ENCODE data around the gene TAS1R2.

Gene TAS1R2

DNA sequence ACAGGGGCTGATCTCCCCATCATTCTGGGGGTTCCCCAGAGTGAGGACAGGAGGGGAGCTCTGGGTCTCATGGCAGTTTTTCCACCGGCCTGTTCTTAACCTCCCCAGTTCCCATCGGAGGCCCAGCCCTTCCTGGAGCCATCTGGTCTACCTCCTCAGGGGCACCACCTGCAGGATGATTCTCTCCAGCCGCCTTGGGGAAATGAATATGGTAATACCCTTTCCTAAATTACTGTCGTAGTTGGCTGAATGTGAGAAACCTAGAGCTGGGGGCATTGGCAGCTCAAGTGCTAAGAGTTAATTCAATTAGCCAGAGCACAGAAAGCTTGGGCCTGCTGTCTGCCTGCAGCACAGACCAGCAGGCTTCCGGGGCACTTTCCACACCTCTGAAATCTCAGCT, 64.9 kb downstream of the TAS1R2 start:
- no peak overlapping the region for H3K27ac ChIP-seq
- no peak for TF ChIP-seq CTCF (conservative IDR thresholded peaks at IDR 0.05)
- TF ChIP-seq ZFX (IDR thresholded peaks at IDR 0.05), result no peak

DNA sequence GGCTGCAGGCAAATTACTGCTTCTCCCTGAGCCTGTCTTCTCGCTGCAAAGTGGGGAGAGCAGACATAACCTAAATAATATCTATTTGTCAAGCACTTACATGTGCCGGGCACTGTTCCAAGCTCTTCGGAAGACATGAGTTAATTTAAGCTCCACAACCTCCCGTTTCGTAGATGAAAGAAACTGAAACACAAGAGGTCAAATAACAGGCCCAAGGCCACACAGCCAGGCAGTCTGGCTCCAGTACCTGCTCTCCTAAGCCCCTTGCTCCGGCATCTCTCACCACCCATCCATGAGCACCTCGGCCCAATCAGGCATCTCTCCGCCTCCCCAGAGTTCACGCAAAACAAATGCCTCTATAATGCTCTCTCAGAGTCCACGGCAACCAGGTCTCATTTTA, 65.4 kb downstream of the TAS1R2 start:
- H3K27ac ChIP-seq, result no peak overlapping the region
- no peak for TF ChIP-seq CTCF (conservative IDR thresholded peaks at IDR 0.05)
- TF ChIP-seq ZFX (IDR thresholded peaks at IDR 0.05), result no peak

GRCh38 chr1:18793164-18793563, 66.3 kb downstream of the TAS1R2 start:
- TF ChIP-seq CTCF (conservative IDR thresholded peaks at IDR 0.05) (no peak), ZFX (IDR thresholded peaks at IDR 0.05) (no peak)
- H3K27ac ChIP-seq, result no peak overlapping the region

- TF ChIP-seq ZFX (IDR thresholded peaks at IDR 0.05) (no peak), CTCF (conservative IDR thresholded peaks at IDR 0.05) (no peak)
- H3K27ac ChIP-seq, result no peak overlapping the region
These were observed 66.7 kb downstream of the TAS1R2 start for GRCh38 chr1:18792747-18793146.

All from C4-2B (cell line).